Fibroblast of mammary gland (primary cell): ENCODE measurements around the gene MAPKAP1.

Source experiments
- DNase-seq: peaks from one replicate; pipeline ENCODE4 v3.0.0-alpha.2; 2010; ENCODE audit warnings: low read depth
- H3K4me3 ChIP-seq: 2 replicates; pipeline ENCODE4 v1.5.1; 2011; ENCODE audit warnings: low read depth, mild to moderate bottlenecking, low read length, moderate library complexity; ENCODE audit not compliant: control insufficient read depth
- TF ChIP-seq, protein P1 (sequence below): conservative IDR thresholded peaks from 2 replicates; pipeline ENCODE4 v1.5.1; 2011; ENCODE audit warnings: low read depth, low read length, inconsistent platforms; ENCODE audit not compliant: control insufficient read depth, insufficient read depth

MAPKAP1 gene

GRCh38 chr9:125591888-125592287, 115.1 kb downstream of the MAPKAP1 start:
- H3K4me3 ChIP-seq: no peak overlapping the region
- no peak for DNase-seq
- TF ChIP-seq, protein P1, sequence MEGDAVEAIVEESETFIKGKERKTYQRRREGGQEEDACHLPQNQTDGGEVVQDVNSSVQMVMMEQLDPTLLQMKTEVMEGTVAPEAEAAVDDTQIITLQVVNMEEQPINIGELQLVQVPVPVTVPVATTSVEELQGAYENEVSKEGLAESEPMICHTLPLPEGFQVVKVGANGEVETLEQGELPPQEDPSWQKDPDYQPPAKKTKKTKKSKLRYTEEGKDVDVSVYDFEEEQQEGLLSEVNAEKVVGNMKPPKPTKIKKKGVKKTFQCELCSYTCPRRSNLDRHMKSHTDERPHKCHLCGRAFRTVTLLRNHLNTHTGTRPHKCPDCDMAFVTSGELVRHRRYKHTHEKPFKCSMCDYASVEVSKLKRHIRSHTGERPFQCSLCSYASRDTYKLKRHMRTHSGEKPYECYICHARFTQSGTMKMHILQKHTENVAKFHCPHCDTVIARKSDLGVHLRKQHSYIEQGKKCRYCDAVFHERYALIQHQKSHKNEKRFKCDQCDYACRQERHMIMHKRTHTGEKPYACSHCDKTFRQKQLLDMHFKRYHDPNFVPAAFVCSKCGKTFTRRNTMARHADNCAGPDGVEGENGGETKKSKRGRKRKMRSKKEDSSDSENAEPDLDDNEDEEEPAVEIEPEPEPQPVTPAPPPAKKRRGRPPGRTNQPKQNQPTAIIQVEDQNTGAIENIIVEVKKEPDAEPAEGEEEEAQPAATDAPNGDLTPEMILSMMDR: no peak

DNA sequence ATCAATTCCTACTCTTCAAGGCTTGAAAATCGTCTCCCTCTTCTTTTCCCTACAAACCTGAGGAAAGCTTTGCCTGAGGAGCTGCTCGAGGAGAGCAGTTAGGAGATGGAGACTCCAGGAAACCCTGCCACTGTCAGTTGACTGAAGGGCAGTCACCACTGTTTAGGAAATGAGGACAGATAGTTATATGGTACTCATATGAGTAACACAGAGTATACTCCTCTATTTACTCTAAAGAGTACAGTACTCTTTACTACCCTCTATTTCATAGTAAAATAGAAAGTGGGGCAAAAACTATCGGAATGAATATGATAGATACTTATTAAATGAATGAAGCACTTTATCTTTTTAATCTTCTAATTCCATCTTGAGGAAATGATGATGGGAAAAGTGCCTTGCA, 115.8 kb downstream of the MAPKAP1 start:
- H3K4me3 ChIP-seq: no peak overlapping the region
- TF ChIP-seq, protein P1: no peak
- DNase-seq: no peak

DNA sequence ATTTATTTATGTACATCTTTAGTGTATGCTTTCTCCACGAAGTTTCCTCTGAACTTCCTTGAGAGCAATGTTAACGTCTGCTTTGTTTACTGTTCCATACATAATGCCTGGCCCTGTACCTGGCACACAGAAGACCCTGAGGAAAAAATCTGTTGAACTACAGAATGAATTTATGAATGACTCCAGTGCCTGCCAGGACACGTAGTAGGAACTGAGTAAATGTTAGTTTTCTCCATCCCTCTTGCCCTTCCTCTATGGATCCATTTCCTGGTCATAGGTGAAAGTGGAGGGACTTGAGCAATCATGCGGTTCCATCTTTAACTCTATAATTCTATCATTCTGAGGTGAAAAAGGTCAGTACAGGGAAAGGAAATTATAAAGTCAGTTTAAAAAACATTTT, 117.7 kb downstream of the MAPKAP1 start:
- TF ChIP-seq, protein P1: no peak
- H3K4me3 ChIP-seq: no peak overlapping the region
- DNase-seq: no peak

GRCh38 chr9:125587819-125588460, 119.1 kb downstream of the MAPKAP1 start:
- TF ChIP-seq, protein P1: no peak
- DNase-seq: no peak
- no peak overlapping the region for H3K4me3 ChIP-seq

DNA sequence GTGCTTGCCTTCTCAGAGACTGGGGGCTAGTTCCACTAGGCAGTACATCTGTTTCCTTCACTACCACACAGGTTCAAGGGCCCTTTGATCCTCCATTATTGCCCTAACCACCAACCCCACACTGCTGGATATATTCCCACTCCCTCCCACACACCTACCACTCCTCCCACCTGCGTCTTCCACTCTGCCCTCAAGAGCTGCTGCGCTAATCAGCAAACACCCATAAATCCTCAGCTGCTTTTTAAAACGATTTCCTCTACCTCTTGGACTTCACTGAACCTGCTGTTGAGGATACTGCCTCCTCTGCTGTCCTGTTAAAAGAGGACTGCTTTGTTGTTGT, 120.9 kb downstream of the MAPKAP1 start:
- H3K4me3 ChIP-seq: no peak overlapping the region
- DNase-seq: no peak
- TF ChIP-seq, protein P1: no peak

GRCh38 chr9:125585503-125586171, 121.4 kb downstream of the MAPKAP1 start:
- TF ChIP-seq, protein P1: no peak
- H3K4me3 ChIP-seq: no peak overlapping the region
- DNase-seq: no peak
